ENCODE data around the gene FTCD.
A peak's percentile ranks its signal among the peaks of the same experiment; 100 is the strongest.

FTCD gene

GRCh38 chr21:46104104-46104503 lies 51.3 kb downstream of the FTCD start:
- DNase-seq: no peak

- DNase-seq: no peak
Measured at GRCh38 chr21:46100906-46101305, 54.5 kb downstream of the FTCD start.

- no peak for DNase-seq
Measured at GRCh38 chr21:46100426-46100825, 55.0 kb downstream of the FTCD start.

GRCh38 chr21:46100020-46100419 lies 55.4 kb downstream of the FTCD start:
- DNase-seq: no peak

GRCh38 chr21:46099476-46099875 lies 55.9 kb downstream of the FTCD start:
- no peak for DNase-seq

GRCh38 chr21:46098303-46099141 lies 56.9 kb downstream of the FTCD start:
- DNase-seq: no peak

GRCh38 chr21:46097336-46098293 lies 57.8 kb downstream of the FTCD start, which contains the start of gene COL6A2:
Gene COL6A2, plus strand, starts transcription at chr21:46098112.
- peak in 1 of 2 experiments; percentile 50 for DNase-seq

GRCh38 chr21:46096596-46097335 lies 58.6 kb downstream of the FTCD start:
- DNase-seq: no peak

GRCh38 chr21:46095814-46096595 lies 59.4 kb downstream of the FTCD start:
- DNase-seq: no peak

- no peak for DNase-seq
Measured at GRCh38 chr21:46095083-46095719, 60.2 kb downstream of the FTCD start.

- no peak for DNase-seq
Measured at GRCh38 chr21:46094401-46095082, 60.8 kb downstream of the FTCD start.

- DNase-seq: no peak
Measured at GRCh38 chr21:46093668-46094400, 61.5 kb downstream of the FTCD start.

GRCh38 chr21:46092811-46093667 lies 62.3 kb downstream of the FTCD start:
- no peak for DNase-seq

GRCh38 chr21:46092026-46092764 lies 63.2 kb downstream of the FTCD start:
- DNase-seq: no peak

GRCh38 chr21:46091631-46092025 lies 63.8 kb downstream of the FTCD start:
- DNase-seq: no peak

- DNase-seq: no peak
Measured at GRCh38 chr21:46091118-46091517, 64.3 kb downstream of the FTCD start.

GRCh38 chr21:46089285-46089684 lies 66.1 kb downstream of the FTCD start:
- DNase-seq: no peak

- DNase-seq: no peak
Measured at GRCh38 chr21:46088189-46088588, 67.2 kb downstream of the FTCD start.

GRCh38 chr21:46087641-46088040 lies 67.7 kb downstream of the FTCD start:
- DNase-seq: no peak

All from NCI-H526 (cell line).